HL-60/S4 (cell line): ENCODE data around the gene CLDN4.
"Not testable (repeated sequence)": the region's sequence is repeated elsewhere in the genome, so short reads cannot be mapped to it uniquely, and the experiment has no call there.

Experiments used
- in situ Hi-C: fragments of 300-500 bp; cut with MboI; formaldehyde crosslinking; loops from 2 replicates; pipeline ENCODE4 v1.14.3; 2022; ENCODE audit warnings: low sequenced_read_pairs

Gene CLDN4

DNA sequence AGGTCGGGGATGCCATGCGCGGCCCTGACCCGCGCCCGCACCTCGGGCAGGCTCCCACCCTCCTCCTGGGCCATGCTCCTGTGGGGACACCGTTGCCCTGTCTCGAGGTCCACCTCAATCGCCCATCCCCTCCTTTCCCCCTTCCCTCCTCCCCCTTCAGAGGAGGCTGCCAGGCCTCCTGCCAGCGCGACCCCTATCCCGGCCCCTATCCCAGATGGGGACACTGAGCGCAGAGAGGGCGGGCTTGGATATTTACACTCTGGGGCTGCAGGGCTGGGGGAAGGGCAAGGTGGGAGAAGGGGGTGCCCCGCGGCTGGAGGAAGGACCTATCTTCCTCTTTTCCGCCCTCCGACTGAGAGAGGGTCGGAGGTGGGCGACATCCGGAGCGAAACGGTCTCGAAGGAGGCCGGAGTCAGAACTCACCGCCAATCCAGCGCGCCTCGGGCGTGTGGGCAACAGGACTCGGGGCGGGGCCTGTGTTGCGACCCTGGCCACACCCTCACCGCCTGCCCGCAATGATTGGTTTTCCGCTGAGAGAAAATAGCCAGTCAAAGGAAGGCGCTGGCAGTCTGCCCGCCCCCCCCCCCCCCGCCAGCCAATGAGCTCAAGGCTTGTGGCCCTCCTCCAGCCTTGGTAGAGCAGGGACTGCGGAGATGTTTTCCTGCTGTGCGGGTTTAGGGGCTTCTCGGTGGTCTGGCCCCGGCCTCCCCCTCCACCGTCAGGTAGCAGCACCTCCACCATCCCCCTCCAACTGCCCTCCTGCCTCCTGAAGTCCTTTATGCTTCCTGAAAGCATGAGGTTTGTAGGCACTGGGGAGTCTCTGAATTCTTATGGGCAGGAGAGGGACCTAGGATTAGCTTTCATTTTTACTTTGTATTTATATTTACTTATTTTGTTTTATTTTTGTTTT lies 11.5 kb downstream of the CLDN4 start, which contains the start of gene METTL27:
METTL27 (minus strand) TSS at position 450 of the 910 bp plus-strand sequence; CDS start at position 74, 376 bp downstream.
- in situ Hi-C loops = no loop called here

GRCh38 chr7:73844131-73844547 lies 13.3 kb downstream of the CLDN4 start:
- in situ Hi-C loops = no loop called here

- in situ Hi-C loops = no loop called here
These were observed 14.2 kb downstream of the CLDN4 start for GRCh38 chr7:73844848-73845460.

- in situ Hi-C loops = not testable (repeated sequence)
These were observed 15.0 kb downstream of the CLDN4 start for GRCh38 chr7:73845701-73846195.

DNA sequence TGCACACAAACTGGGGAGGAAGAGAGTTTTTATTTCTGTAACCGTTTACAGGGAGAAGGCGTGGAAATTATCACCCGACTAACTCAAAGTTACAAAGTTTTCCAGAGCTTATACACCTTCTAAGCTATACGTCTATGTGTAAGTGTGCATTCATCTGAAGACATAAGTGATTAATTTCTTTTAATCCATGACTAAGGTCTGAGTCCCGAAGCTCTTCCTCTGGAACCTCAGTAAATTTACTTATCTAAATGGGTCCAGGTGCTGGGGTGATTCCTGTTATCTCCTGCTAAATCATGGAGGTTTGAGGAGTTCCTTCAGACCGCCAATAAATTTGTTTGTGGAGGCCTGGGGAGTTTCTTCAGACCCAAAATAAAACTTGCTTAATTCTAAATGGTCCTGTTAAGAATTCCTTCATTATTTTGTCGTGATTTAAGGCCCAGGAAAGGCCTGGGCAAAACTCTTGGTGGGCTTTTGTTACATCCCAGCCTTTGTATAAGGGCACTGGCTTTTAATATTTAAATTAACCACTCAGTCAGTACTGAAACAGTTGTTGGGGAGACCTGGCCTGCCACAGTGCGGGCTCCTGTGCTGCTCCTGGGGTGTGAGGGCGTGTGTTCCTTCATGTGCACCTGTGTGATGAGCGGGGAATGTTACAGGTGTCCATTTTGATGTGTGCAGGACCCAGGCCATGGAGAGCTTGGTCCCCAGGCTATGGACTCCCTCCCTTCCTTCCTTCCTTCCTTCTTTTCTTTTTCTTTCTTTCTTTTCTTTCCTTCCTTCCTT lies 17.3 kb downstream of the CLDN4 start:
- in situ Hi-C loops = no loop called here

DNA sequence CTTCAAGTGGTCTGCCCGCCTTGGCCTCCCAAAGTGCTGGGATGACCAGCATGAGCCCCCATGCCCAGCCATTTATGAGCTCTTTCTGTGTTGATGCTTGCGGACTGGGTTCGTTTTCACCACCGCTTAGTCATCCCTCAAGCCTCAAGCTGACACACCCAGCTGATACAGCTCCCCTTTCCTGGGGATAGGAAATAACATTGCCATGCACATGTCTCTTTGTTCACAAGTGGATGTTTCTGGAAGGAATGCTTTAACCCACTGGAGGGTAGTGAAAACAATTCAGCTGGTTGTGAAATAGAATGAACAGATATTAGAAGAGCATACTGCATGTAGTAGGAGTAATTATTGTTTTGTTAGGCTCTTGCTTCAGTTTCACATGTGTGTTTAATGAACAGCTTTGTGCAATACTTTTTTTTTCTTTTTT lies 20.0 kb downstream of the CLDN4 start:
- in situ Hi-C loops = loop anchor here (25.0 kb wide), 1 partner anchor 537 kb away; no protein-coding TSS in a partner anchor

- in situ Hi-C loops = loop anchor here (25.0 kb wide), 1 partner anchor 536 kb away; no protein-coding TSS in a partner anchor
These were observed 20.9 kb downstream of the CLDN4 start for GRCh38 chr7:73851410-73852338.

DNA sequence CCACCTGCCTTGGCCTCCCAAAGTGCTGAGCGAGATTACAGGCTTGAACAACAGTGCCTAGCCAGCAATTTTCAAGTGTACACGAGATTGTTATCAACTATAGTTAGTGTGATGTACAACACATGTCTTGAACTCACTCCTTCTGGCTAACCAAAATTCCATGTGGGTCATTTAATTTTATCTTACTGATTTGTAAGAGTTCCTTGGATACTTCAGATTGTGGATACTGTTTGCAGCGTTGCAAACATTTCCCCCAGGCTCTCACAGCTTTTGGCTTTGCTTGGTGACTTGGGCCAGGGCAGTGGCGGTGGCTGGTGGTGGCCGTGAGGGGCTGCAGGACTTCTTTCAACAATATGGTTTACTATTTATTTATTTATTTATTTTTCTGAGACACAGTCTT lies 21.7 kb downstream of the CLDN4 start:
- in situ Hi-C loops = loop anchor here (25.0 kb wide), 1 partner anchor 535 kb away; no protein-coding TSS in a partner anchor

DNA sequence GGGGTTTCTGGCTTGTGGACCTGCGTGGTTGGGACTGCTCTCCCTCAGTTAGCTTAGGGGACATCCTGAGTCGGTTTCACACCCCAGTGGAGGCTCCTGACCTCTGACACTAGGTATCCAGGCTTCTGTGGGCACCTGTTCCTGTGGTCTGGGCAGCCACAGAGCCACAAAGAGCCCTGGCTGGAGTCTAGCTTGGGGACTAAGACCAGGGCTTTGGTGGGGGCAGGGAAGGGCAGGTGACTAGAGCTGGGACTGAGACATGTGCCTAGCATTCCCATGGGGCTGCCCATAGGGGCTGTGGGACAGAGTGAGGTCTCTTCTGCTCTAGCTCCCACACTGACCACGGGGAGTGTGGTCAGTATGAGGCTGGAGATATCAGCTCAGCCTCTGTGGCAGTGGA lies 26.1 kb downstream of the CLDN4 start:
- in situ Hi-C loops = loop anchor here (5.0 to 25.0 kb wide), 2 partner anchors 40 to 530 kb away; no protein-coding TSS in a partner anchor

- in situ Hi-C loops = loop anchor here (5.0 to 25.0 kb wide), 2 partner anchors 42 to 528 kb away; no protein-coding TSS in a partner anchor
These were observed 28.0 kb downstream of the CLDN4 start for GRCh38 chr7:73858807-73859206.

DNA sequence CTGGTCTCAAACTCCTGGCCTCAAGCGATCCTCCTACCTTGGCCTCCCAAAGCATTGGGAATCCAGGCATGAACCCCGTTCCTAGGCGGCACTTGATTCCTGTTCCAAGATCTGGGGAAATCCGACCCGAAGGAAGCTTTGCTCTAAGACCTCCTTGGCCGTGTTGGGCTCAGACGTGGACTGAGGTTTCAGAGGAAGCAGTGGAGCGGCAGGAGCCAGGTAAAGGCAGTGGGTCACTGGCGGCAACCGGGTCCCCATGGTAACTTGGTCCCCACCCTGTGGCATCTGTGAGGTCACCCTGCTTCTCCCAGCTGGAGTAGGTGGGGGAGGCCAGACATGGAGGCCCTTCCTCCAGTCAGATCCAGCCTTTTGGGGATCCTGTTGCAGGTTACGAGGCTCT lies 30.1 kb downstream of the CLDN4 start, which contains the start of gene TMEM270:
TMEM270 (plus strand) TSS at position 301 of the 400 bp plus-strand sequence; CDS start at position 337, 36 bp downstream.
- in situ Hi-C loops = loop anchor here (10.0 to 25.0 kb wide), 2 partner anchors 164 to 526 kb away; partner anchors contain the start of gene ELN

- in situ Hi-C loops = loop anchor here (10.0 to 25.0 kb wide), 2 partner anchors 163 to 526 kb away; partner anchors contain the start of gene ELN
These were observed 30.5 kb downstream of the CLDN4 start for GRCh38 chr7:73861305-73861704.

GRCh38 chr7:73864981-73865711 lies 34.4 kb downstream of the CLDN4 start:
- in situ Hi-C loops = loop anchor here (10.0 to 25.0 kb wide), 2 partner anchors 160 to 522 kb away; partner anchors contain the start of gene ELN

- in situ Hi-C loops = loop anchor here (10.0 to 25.0 kb wide), 2 partner anchors 159 to 521 kb away; partner anchors contain the start of gene ELN
These were observed 35.1 kb downstream of the CLDN4 start for GRCh38 chr7:73865738-73866445.

GRCh38 chr7:73866446-73866767 lies 35.6 kb downstream of the CLDN4 start:
- in situ Hi-C loops = loop anchor here (10.0 to 25.0 kb wide), 2 partner anchors 158 to 521 kb away; partner anchors contain the start of gene ELN

DNA sequence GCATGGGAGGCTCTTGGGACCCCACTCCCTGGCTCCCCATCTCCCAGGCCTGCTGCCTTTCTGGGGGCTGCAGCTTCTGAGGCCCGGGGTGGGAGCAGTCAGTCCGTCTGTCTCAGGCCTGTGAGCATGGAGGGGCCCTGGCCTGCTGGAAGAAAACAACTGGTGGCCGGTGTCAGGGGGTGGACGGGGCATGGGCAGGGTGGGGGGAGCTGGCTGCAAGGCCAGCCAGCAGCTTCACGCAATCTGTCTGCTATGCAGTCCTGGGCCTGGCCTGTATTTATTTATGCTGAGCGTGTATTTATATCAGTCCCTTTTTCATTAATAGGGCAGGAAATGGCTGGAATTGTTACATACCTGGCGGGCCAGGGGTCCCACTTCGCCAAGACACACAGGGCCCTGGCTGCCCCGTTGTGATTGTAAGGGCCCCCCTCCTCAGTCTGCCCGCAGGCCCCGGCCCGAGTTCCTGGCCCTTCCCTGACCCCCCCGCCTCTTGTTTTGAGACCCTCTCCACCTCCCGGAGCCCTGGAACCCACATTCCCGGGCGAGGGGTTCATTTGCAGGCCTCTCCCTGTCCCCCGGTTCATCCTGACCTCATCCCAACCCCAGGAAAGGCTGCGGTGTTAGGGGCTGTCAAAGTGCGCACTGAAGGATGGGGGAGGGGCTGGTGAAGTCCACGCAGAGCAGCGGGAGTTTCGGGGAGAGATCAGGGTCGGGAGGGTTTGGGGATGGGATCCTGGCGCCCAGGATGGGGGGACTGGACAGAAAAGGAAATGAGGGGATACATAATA lies 38.4 kb downstream of the CLDN4 start:
- in situ Hi-C loops = loop anchor here (10.0 to 25.0 kb wide), 2 partner anchors 156 to 518 kb away; partner anchors contain the start of gene ELN

- in situ Hi-C loops = loop anchor here (25.0 kb wide), 1 partner anchor 517 kb away; no protein-coding TSS in a partner anchor
These were observed 39.3 kb downstream of the CLDN4 start for GRCh38 chr7:73870041-73870492.
